GM19099 (cell line): ENCODE measurements around the gene CARD19.
A peak's percentile ranks its signal among the peaks of the same experiment; 100 is the strongest.

Source experiments
- POLR2A ChIP-seq: IDR thresholded peaks from 3 replicates; pipeline ENCODE4 v1.6.1; 2011; ENCODE audit warnings: low read depth; ENCODE audit not compliant: insufficient read length; ENCODE audit errors: extremely low read depth

Gene CARD19

GRCh38 chr9:93096131-93096802, at the start of gene CARD19:
Gene CARD19 (plus strand): TSS chr9:93096217. CDS start chr9:93096346, 129 bp downstream.
- peak; percentile 73 for TF ChIP-seq POLR2A

GRCh38 chr9:93048566-93049448, 47.2 kb upstream of the CARD19 start:
- no peak for TF ChIP-seq POLR2A

GRCh38 chr9:93049491-93049890, 46.5 kb upstream of the CARD19 start:
- no peak for TF ChIP-seq POLR2A

GRCh38 chr9:93050231-93050630, 45.8 kb upstream of the CARD19 start:
- TF ChIP-seq POLR2A, result no peak

GRCh38 chr9:93051680-93052089, 44.3 kb upstream of the CARD19 start:
- TF ChIP-seq POLR2A, result no peak

DNA sequence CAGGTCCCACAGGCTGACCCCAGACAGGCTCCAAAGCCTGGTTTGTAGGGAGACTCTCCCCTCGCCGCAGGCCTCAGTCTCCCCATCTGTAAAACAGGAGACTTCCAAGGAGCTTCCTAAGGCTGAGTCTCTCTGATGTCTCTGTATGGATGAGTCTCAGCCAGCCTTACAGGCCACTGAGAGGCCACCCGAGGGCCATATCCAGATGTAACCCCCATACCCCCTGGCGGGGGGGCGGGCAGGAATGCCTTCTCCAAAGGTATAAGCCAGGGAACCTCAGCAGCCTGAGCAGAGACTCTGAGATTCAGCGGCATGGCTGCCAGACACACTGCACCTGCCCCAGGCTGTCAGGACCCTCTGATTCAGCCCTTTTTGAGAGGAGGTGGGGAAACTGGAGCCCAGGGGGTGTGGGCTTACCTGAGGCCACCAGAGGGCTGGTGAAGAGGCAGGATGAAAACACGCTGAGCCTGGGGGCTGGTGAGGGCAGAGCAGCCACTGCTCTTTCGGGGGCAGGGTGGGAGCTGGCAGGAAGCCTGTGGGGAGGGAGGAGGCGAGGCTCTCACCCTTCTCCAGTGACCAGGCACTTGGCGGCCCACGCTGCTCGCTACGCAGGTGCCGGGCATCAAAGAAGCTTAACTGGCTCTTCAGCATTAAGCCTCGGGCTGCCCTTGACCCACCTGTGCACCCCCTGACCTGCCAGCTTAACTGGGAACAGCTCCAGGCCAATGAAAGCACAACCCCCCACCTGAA, 43.1 kb upstream of the CARD19 start:
- TF ChIP-seq POLR2A, result no peak

DNA sequence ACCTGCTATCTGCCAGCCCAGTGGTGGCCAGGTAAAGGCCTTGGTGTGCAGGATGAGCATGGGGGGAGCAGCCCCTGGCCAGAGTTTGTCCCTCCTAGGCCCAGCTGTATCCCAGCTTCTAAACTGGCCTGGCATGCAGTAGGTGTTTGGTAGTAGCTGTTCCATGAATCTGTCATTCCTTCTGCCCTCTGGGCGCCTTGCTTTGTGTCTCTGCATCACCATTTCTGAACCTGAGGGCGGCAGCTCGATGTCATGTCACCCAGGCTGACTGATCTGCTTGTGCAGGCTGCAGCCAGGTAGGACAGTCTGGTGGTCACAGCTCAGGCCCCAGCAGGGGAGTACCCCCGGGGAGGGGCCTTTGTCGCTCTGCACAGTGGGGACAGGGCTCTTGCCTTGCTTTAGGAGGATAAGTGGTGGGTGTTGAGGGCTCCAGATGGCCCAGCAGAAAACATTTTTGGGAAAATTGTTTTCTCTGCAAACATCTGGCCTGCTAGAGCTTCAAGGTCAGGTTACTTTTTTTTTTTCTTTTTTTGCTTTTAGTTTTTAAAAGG, 42.2 kb upstream of the CARD19 start:
- TF ChIP-seq POLR2A, result no peak

GRCh38 chr9:93054758-93055704, 41.0 kb upstream of the CARD19 start:
- no peak for TF ChIP-seq POLR2A

DNA sequence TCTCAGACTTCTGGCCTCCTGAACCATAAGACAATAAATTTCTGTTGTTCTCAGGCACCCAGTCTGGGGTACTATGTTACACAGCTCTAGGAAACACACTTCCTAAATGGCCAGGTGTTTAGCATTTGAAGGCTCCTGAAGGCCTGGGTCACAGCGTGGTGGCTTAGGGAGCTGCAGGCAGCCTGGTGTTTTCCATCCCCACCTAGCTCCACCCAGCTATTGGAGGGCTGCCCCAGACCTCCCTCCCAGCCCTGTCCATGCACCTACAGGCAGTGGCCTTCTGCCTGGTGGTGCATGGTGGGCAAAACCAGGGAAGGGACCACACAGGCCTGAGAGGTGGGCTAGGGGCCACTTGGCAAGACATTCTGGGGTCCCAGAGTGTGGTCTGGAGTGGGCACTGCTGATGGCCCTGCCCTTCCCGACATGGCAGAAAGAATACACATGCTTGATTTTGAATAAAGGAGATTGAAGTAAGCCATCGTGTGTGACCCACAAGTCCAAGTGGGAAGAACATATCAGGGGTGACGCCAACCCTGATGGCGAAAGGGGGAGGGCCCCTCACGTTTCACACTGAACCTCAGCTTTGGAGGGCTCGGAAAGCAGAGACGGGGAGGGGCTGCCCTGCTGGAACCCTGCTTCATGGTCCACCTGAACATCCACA, 38.8 kb upstream of the CARD19 start:
- no peak for TF ChIP-seq POLR2A

GRCh38 chr9:93057703-93058354, 38.2 kb upstream of the CARD19 start:
- TF ChIP-seq POLR2A, result no peak

DNA sequence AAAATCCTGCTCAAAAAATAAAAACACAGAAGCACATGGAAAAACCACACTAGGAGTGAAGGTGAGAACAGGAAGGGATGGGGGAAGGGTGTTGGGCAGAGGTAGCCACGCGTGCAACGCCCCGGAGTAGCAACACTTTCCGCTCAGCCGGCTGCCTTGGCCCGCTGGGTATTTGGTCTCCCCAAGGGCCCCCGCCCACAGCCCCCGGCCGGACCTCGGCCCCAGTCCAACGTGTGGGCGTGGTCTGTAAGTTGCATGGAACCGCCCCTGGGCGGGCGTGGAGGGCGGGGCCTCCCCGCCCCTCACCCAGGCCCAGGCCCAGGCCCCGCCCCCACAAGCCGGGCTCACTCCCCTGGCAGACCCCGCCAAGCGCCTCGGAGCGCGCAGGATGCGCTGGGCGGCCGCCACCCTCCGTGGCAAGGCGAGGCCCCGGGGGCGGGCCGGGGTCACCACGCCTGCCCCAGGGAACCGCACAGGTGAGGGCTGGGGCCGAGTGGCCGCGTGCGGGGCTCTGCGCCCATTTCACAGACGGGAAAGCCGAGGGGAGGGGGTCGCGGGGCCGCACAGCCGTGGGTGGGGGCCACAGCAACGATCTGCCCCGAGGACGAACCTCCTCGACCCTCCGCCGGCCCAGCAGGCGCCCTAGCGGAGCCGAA, 37.5 kb upstream of the CARD19 start, which contains the start of gene SUSD3:
Gene SUSD3, plus strand, starts transcription at position 347 of the 656 bp plus-strand sequence. Its CDS starts 42 bp downstream, at position 389.
- TF ChIP-seq POLR2A, result peak; percentile 84

- no peak for TF ChIP-seq POLR2A
Measured at GRCh38 chr9:93059011-93059714, 36.9 kb upstream of the CARD19 start.
